Naive thymus-derived CD4-positive, alpha-beta T cell (primary cell): ENCODE results near the gene NETO2. TPM values are rescaled to one million over a fixed set of nuclear protein-coding genes. Genes with fewer than 3 reads are reported as not detected.

ENCODE experiments used
- ATAC-seq: fragments of 150-1000 bp; cut with Tn5 transposase; 2 replicates; pipeline ENCODE4 v1.10.0; 2021; ENCODE audit warnings: mild to moderate bottlenecking, moderate library complexity
- CTCF ChIA-PET: fragments of 350-600 bp; sonication (Branson Sonifier 250); formaldehyde crosslinking; loops from one replicate; lab custom pipeline; 2021; ENCODE audit warnings: antibody characterized with exemption; lab: Charles Lee
- POLR2A ChIA-PET: fragments of 350-600 bp; sonication (Branson Sonifier 250); formaldehyde crosslinking; loops from one replicate; lab custom pipeline; 2021; ENCODE audit warnings: antibody characterized with exemption, inconsistent platforms; lab: Charles Lee
- DNase-seq, 9 donors: peaks; one replicate each; pipeline versions ENCODE4 v3.0.0 to v3.0.0-alpha.2; 2020 to 2022; ENCODE audit warnings: mixed read lengths in 1 of 9
- H3K27ac ChIP-seq: one replicate; pipeline ENCODE4 v1.7.0; 2013; ENCODE audit warnings: mild to moderate bottlenecking, low read depth, low read length, moderate library complexity
- H3K27me3 ChIP-seq, 2 donors: one replicate each; pipeline ENCODE4 v1.7.0; 2013; ENCODE audit warnings: low read length in 2 of 2, mild to moderate bottlenecking in 2 of 2, moderate library complexity in 2 of 2; ENCODE audit not compliant: control insufficient read depth in 2 of 2, insufficient read depth in 2 of 2
- H3K36me3 ChIP-seq, 3 experiments: 1 replicate in 2 of 3; 2 replicates in 1 of 3; pipeline ENCODE4 v1.7.0; 2013; ENCODE audit warnings: low read length in 3 of 3, mild to moderate bottlenecking in 3 of 3, moderate library complexity in 1 of 3; ENCODE audit not compliant: insufficient read depth in 3 of 3, control insufficient read depth in 2 of 3
- H3K4me1 ChIP-seq, 2 donors: one replicate each; pipeline ENCODE4 v1.7.0; 2013; ENCODE audit warnings: low read length in 2 of 2, mild to moderate bottlenecking in 2 of 2, moderate library complexity in 1 of 2; ENCODE audit not compliant: control insufficient read depth in 2 of 2, insufficient read depth in 2 of 2
- H3K4me3 ChIP-seq: 2 replicates; pipeline ENCODE4 v1.7.0; 2013; ENCODE audit warnings: mild to moderate bottlenecking, low read length
- H3K9me3 ChIP-seq, 3 experiments: 1 replicate in 2 of 3; 2 replicates in 1 of 3; pipeline ENCODE4 v1.7.0; 2013; ENCODE audit warnings: low read length in 3 of 3; ENCODE audit not compliant: control insufficient read depth in 2 of 3
- H3K27ac Mint-ChIP-seq, 9 donors: one replicate each; pipeline ENCODE4 v1.8.0; 2020 to 2022; ENCODE audit warnings: mixed read lengths in 9 of 9, mild to moderate bottlenecking in 8 of 9, moderate library complexity in 5 of 9, inconsistent platforms in 2 of 9
- H3K27me3 Mint-ChIP-seq, 5 donors: one replicate each; pipeline ENCODE4 v1.8.0; 2021 to 2022; ENCODE audit warnings: mixed read lengths in 5 of 5, mild to moderate bottlenecking in 1 of 5
- H3K36me3 Mint-ChIP-seq, 5 donors: one replicate each; pipeline ENCODE4 v1.8.0; 2020 to 2022; ENCODE audit warnings: mixed read lengths in 5 of 5, mild to moderate bottlenecking in 3 of 5, inconsistent platforms in 1 of 5
- H3K4me1 Mint-ChIP-seq, 7 donors: one replicate each; pipeline ENCODE4 v1.8.0; 2020 to 2022; ENCODE audit warnings: mixed read lengths in 7 of 7, mild to moderate bottlenecking in 3 of 7, inconsistent platforms in 1 of 7
- H3K4me3 Mint-ChIP-seq, 10 donors: one replicate each; pipeline ENCODE4 v1.8.0; 2020 to 2022; ENCODE audit warnings: mild to moderate bottlenecking in 10 of 10, mixed read lengths in 10 of 10, moderate library complexity in 6 of 10, inconsistent platforms in 2 of 10
- H3K9me3 Mint-ChIP-seq, 11 donors: one replicate each; pipeline ENCODE4 v1.8.0; 2020 to 2022; ENCODE audit warnings: mixed read lengths in 11 of 11, mild to moderate bottlenecking in 4 of 11, inconsistent platforms in 1 of 11, moderate library complexity in 1 of 11
- intact Hi-C, 2 donors: fragments of 100-400 bp; cut with micrococcal nuclease; formaldehyde crosslinking; loops; one replicate each; pipeline ENCODE4 v1.15.1; 2023
- polyA plus RNA-seq, 2 donors: library from polyadenylated mRNA; unstranded; fragments of 300-500 nt; fragmentation: Illumina TruSeq; gene quantifications; one replicate each; pipeline ENCODE4 v1.2.3, GENCODE V29; 2021
- total RNA-seq, 6 experiments: library from RNA in 5 of 6; stranded (reverse) in 5 of 6; gene quantifications; 1 replicate in 5 of 6; 2 replicates in 1 of 6; pipeline ENCODE4 v1.2.3 and lab custom pipeline; 2021 to 2026

NETO2 gene
- total and polyA plus RNA-seq, 7 experiments from 2014 or later, result 0.25 to 8.1 (median 0.38) TPM; not detected in 1

DNA sequence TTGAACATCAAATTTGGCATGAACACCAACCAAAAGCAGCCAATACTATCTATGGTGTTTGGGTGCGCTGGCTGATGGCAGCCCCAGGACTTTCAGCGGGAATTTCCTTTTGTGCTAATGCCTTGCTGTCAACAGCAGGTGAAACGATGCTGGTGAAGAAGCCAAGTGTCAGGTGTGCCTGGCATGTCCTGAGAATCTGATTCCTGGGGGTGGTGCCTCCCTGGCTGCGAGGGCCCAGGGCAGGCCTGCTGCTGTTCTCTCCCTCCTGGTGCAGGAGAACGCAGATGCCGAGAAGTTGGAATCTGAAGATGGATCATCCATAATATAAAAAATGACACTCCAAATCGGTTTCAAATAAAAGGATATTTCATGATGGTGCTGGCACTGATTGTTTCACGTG, 108.3 kb downstream of the NETO2 start:
- Mint-ChIP-seq H3K4me1 (peaks cover 0 to 4% (median 3%) of the 10 kb centered on the region in 7 donors), H3K9me3 (no peaks in the 10 kb centered on the region), H3K27ac (no peak overlapping the region), H3K27me3 (peaks cover 0 to 13% (median 0%) of the 10 kb centered on the region in 5 donors), H3K4me3 (no peak overlapping the region), H3K36me3 (no peaks in the 10 kb centered on the region)
- H3K4me3 ChIP-seq, result no peak overlapping the region
- no peaks in the 10 kb centered on the region for H3K36me3 ChIP-seq
- H3K4me1 ChIP-seq, result no peaks in the 10 kb centered on the region
- no peaks in the 10 kb centered on the region for H3K27me3 ChIP-seq
- no peaks in the 10 kb centered on the region for H3K9me3 ChIP-seq
- H3K27ac ChIP-seq, result no peak overlapping the region
- intact Hi-C loops, result loop anchor here (5.0 to 10.0 kb wide), 4 partner anchors 181 to 1587 kb away; partner anchors contain the start of genes ITFG1 (in 1 of the 2) and PHKB (in 1 of the 2)
- DNase-seq (no peak), ATAC-seq (no peak)
- CTCF ChIA-PET, result no interaction called here
- POLR2A ChIA-PET, result no interaction called here

GRCh38 chr16:47034455-47034854, 109.3 kb downstream of the NETO2 start:
- Histone ChIP-seq H3K36me3 (no peaks in the 10 kb centered on the region), H3K27ac (no peak overlapping the region), H3K4me1 (no peaks in the 10 kb centered on the region), H3K4me3 (no peak overlapping the region), H3K27me3 (no peaks in the 10 kb centered on the region), H3K9me3 (no peaks in the 10 kb centered on the region)
- no peak for ATAC-seq
- DNase-seq, result no peak
- Mint-ChIP-seq H3K36me3 (no peaks in the 10 kb centered on the region), H3K4me3 (no peak overlapping the region), H3K27me3 (peaks cover 0 to 13% (median 0%) of the 10 kb centered on the region in 5 donors), H3K4me1 (peaks cover 0 to 4% (median 3%) of the 10 kb centered on the region in 7 donors), H3K9me3 (no peaks in the 10 kb centered on the region), H3K27ac (no peak overlapping the region)
- CTCF ChIA-PET, result interaction anchor here (0.9 to 1.4 kb wide), 2 partner anchors 13 to 1132 kb away, joined by 3 to 5 read pairs; no protein-coding TSS in a partner anchor
- intact Hi-C loops, result loop anchor here in 1 of 2 donors (10.0 kb wide), 1 partner anchor 180 kb away; no protein-coding TSS in a partner anchor
- POLR2A ChIA-PET, result no interaction called here

DNA sequence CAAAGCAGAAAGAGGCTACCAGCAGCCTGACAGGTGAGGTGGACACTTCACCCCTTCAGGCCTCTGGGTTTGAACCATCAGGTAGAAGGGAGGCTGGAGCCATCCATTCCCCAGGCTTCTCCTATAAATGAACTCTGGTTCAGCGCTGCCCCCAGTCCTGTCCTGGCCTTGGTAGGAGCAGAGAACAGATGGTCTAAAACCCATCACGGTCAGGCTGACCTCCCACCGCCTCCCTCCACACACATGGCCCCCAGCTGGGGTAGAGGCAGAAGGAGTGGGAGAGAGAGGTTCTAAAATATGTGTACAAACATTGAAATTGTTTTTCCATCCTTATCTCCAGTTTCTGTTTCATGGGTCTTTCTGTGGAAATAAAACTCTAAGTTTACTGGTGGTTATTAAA, 110.6 kb downstream of the NETO2 start:
- no peaks in the 10 kb centered on the region for H3K9me3 Mint-ChIP-seq
- DNase-seq (no peak), ATAC-seq (no peak)
- H3K27me3 Mint-ChIP-seq, result peaks cover 0 to 11% (median 0%) of the 10 kb centered on the region in 5 donors
- H3K27ac ChIP-seq, result no peak overlapping the region
- no peak overlapping the region for H3K27ac Mint-ChIP-seq
- no peaks in the 10 kb centered on the region for H3K27me3 ChIP-seq
- H3K4me1 Mint-ChIP-seq, result peaks cover 0 to 2% (median under 1%) of the 10 kb centered on the region in 7 donors
- ChIA-PET CTCF (no interaction called here), POLR2A (no interaction called here)
- no peak overlapping the region for H3K4me3 ChIP-seq
- H3K9me3 ChIP-seq, result no peaks in the 10 kb centered on the region
- no peak overlapping the region for H3K4me3 Mint-ChIP-seq
- no peaks in the 10 kb centered on the region for H3K36me3 ChIP-seq
- intact Hi-C loops, result loop anchor here in 1 of 2 donors (10.0 kb wide), 1 partner anchor 178 kb away; no protein-coding TSS in a partner anchor
- H3K36me3 Mint-ChIP-seq, result no peaks in the 10 kb centered on the region
- H3K4me1 ChIP-seq, result no peaks in the 10 kb centered on the region

DNA sequence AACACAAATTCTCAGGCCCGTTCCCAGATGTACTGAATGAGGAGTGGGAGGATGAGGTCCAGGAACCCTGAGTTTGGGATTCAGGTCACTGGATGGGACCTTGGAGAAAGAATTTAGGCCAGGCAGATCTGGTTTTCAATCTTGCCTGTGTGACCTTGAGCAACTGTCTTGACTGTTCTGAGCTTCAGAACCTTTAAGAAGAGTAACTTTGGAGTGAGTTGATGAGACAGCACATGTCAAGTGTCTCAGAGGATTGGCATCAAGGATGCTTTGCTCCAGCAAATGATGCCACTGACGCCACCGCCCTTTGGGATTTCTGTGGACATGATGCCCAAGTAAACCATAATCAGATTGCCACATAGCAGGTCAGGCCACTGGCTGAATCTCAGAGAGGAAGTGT, 114.0 kb downstream of the NETO2 start:
- intact Hi-C loops, result loop anchor here in 1 of 2 donors (10.0 kb wide), 1 partner anchor 175 kb away; no protein-coding TSS in a partner anchor

GRCh38 chr16:47028767-47029377, 114.9 kb downstream of the NETO2 start:
- Histone ChIP-seq H3K9me3 (no peaks in the 10 kb centered on the region), H3K36me3 (no peaks in the 10 kb centered on the region), H3K4me1 (no peaks in the 10 kb centered on the region), H3K4me3 (no peak overlapping the region), H3K27ac (no peak overlapping the region), H3K27me3 (no peaks in the 10 kb centered on the region)
- no peaks in the 10 kb centered on the region for H3K36me3 Mint-ChIP-seq
- H3K9me3 Mint-ChIP-seq, result no peaks in the 10 kb centered on the region
- no peaks in the 10 kb centered on the region for H3K27me3 Mint-ChIP-seq
- ATAC-seq (no peak), DNase-seq (no peak)
- peak overlapping the region in 1 of 9 donors; percentile 36 for H3K27ac Mint-ChIP-seq
- H3K4me3 Mint-ChIP-seq, result no peak overlapping the region
- intact Hi-C loops, result no loop called here
- POLR2A ChIA-PET, result interaction anchor here (1.0 kb wide), 1 partner anchor 123 kb away, joined by 3 read pairs; no protein-coding TSS in a partner anchor
- no peaks in the 10 kb centered on the region for H3K4me1 Mint-ChIP-seq
- CTCF ChIA-PET, result interaction anchor here (1.1 kb wide), 1 partner anchor 9 kb away, joined by 3 read pairs; no protein-coding TSS in a partner anchor

More for the DNA sequence above, 114.0 kb downstream of the NETO2 start:
- no peaks in the 10 kb centered on the region for H3K36me3 Mint-ChIP-seq
- Histone ChIP-seq H3K4me1 (no peaks in the 10 kb centered on the region), H3K9me3 (no peaks in the 10 kb centered on the region), H3K4me3 (no peak overlapping the region), H3K27me3 (no peaks in the 10 kb centered on the region), H3K27ac (no peak overlapping the region), H3K36me3 (no peaks in the 10 kb centered on the region)
- no peak overlapping the region for H3K4me3 Mint-ChIP-seq
- no peaks in the 10 kb centered on the region for H3K9me3 Mint-ChIP-seq
- ChIA-PET POLR2A (interaction anchor here (1.0 kb wide), 1 partner anchor 124 kb away, joined by 3 read pairs; no protein-coding TSS in a partner anchor), CTCF (no interaction called here)
- ATAC-seq (no peak), DNase-seq (no peak)
- no peak overlapping the region for H3K27ac Mint-ChIP-seq
- H3K4me1 Mint-ChIP-seq, result no peaks in the 10 kb centered on the region
- H3K27me3 Mint-ChIP-seq, result no peaks in the 10 kb centered on the region

Other genes with a start within 250 kb of the NETO2 start
- 10 to 100 TPM; 59.4 to 73.3 (median 60.9) TPM for gene DNAJA2, start 170.3 kb downstream of the NETO2 start, total RNA-seq
- gene DNAJA2, start 170.3 kb downstream of the NETO2 start, polyA plus RNA-seq, result 10 to 100 TPM; 69.2 to 98.2 TPM